Mesothelial cell of epicardium (in vitro differentiated cells): ENCODE results near the gene PTPN1. TPM values are rescaled to one million over a fixed set of nuclear protein-coding genes. Genes with fewer than 3 reads are reported as not detected.

Source experiments
- DNase-seq, 2 experiments: peaks; one replicate each; pipeline ENCODE4 v3.0.0; 2021; ENCODE audit warnings: low spot score in 2 of 2; ENCODE audit not compliant: unreplicated experiment in 2 of 2
- H3K27ac Mint-ChIP-seq: 2 replicates; pipeline ENCODE4 v1.8.0; 2021; ENCODE audit warnings: mixed read lengths
- H3K27me3 Mint-ChIP-seq: 2 replicates; pipeline ENCODE4 v1.8.0; 2021; ENCODE audit warnings: low read depth, mixed read lengths
- H3K36me3 Mint-ChIP-seq: 2 replicates; pipeline ENCODE4 v1.8.0; 2021; ENCODE audit warnings: mixed read lengths
- H3K4me1 Mint-ChIP-seq: 2 replicates; pipeline ENCODE4 v1.8.0; 2021; ENCODE audit warnings: mixed read lengths
- H3K4me3 Mint-ChIP-seq: 2 replicates; pipeline ENCODE4 v1.8.0; 2021; ENCODE audit warnings: mild to moderate bottlenecking, moderate library complexity, mixed read lengths
- H3K9me3 Mint-ChIP-seq: 2 replicates; pipeline ENCODE4 v1.8.0; 2021; ENCODE audit warnings: mixed read lengths
- CTCF ChIP-seq: fragments of 200-600 bp; sonication (generic); IDR thresholded peaks from one replicate; pipeline ENCODE4 v1.5.0; 2021; ENCODE audit warnings: antibody characterized with exemption; ENCODE audit not compliant: unreplicated experiment
- total RNA-seq: library from RNA; stranded (reverse); gene quantifications from 3 replicates; pipeline ENCODE4 v1.2.1, GENCODE V29; 2021

Gene PTPN1
- total RNA-seq, 1 donor from 2014 or later: 27.7 TPM

- H3K27ac Mint-ChIP-seq: no peak overlapping the region
- no peak overlapping the region for H3K4me3 Mint-ChIP-seq
- no peak for DNase-seq
- no peaks in the 10 kb centered on the region for H3K4me1 Mint-ChIP-seq
- no peak for TF ChIP-seq CTCF
- H3K27me3 Mint-ChIP-seq: no peaks in the 10 kb centered on the region
- no peaks in the 10 kb centered on the region for H3K9me3 Mint-ChIP-seq
- peaks cover 31% of the 10 kb centered on the region for H3K36me3 Mint-ChIP-seq
Observed at GRCh38 chr20:50580842-50581544, 70.8 kb downstream of the PTPN1 start.

- no peak for TF ChIP-seq CTCF
- no peak overlapping the region for H3K27ac Mint-ChIP-seq
- no peak for DNase-seq
- no peaks in the 10 kb centered on the region for H3K9me3 Mint-ChIP-seq
- no peak overlapping the region for H3K4me3 Mint-ChIP-seq
- no peaks in the 10 kb centered on the region for H3K4me1 Mint-ChIP-seq
- H3K36me3 Mint-ChIP-seq: peaks cover 31% of the 10 kb centered on the region
- H3K27me3 Mint-ChIP-seq: no peaks in the 10 kb centered on the region
Observed at GRCh38 chr20:50582092-50582491, 71.9 kb downstream of the PTPN1 start.

- Mint-ChIP-seq H3K4me3 (no peak overlapping the region), H3K9me3 (no peaks in the 10 kb centered on the region), H3K36me3 (peaks cover 27% of the 10 kb centered on the region), H3K4me1 (no peaks in the 10 kb centered on the region), H3K27ac (no peak overlapping the region), H3K27me3 (no peaks in the 10 kb centered on the region)
- no peak for TF ChIP-seq CTCF
- no peak for DNase-seq
Observed at GRCh38 chr20:50582591-50583234, 72.5 kb downstream of the PTPN1 start.

GRCh38 chr20:50583442-50584150 is 73.4 kb downstream of the PTPN1 start:
- no peaks in the 10 kb centered on the region for H3K9me3 Mint-ChIP-seq
- H3K27me3 Mint-ChIP-seq: no peaks in the 10 kb centered on the region
- no peak for TF ChIP-seq CTCF
- H3K36me3 Mint-ChIP-seq: peaks cover 25% of the 10 kb centered on the region
- H3K4me3 Mint-ChIP-seq: no peak overlapping the region
- no peaks in the 10 kb centered on the region for H3K4me1 Mint-ChIP-seq
- no peak for DNase-seq
- no peak overlapping the region for H3K27ac Mint-ChIP-seq

- TF ChIP-seq CTCF: no peak
- H3K27ac Mint-ChIP-seq: no peak overlapping the region
- no peaks in the 10 kb centered on the region for H3K27me3 Mint-ChIP-seq
- peaks cover 18% of the 10 kb centered on the region for H3K36me3 Mint-ChIP-seq
- no peak for DNase-seq
- H3K4me1 Mint-ChIP-seq: no peaks in the 10 kb centered on the region
- no peaks in the 10 kb centered on the region for H3K9me3 Mint-ChIP-seq
- no peak overlapping the region for H3K4me3 Mint-ChIP-seq
Observed at GRCh38 chr20:50584687-50585086, 74.5 kb downstream of the PTPN1 start.
